Measurements from ENCODE around the gene SLC26A8.

- TF ChIP-seq, protein P1, sequence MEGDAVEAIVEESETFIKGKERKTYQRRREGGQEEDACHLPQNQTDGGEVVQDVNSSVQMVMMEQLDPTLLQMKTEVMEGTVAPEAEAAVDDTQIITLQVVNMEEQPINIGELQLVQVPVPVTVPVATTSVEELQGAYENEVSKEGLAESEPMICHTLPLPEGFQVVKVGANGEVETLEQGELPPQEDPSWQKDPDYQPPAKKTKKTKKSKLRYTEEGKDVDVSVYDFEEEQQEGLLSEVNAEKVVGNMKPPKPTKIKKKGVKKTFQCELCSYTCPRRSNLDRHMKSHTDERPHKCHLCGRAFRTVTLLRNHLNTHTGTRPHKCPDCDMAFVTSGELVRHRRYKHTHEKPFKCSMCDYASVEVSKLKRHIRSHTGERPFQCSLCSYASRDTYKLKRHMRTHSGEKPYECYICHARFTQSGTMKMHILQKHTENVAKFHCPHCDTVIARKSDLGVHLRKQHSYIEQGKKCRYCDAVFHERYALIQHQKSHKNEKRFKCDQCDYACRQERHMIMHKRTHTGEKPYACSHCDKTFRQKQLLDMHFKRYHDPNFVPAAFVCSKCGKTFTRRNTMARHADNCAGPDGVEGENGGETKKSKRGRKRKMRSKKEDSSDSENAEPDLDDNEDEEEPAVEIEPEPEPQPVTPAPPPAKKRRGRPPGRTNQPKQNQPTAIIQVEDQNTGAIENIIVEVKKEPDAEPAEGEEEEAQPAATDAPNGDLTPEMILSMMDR (IDR thresholded peaks at IDR 0.05), result no peak
- no peak for TF ChIP-seq POLR2A (IDR thresholded peaks at IDR 0.05)
Measured at GRCh38 chr6:36033935-36034334, 9.5 kb upstream of the SLC26A8 start.
